Right lobe of liver (tissue), 4 donors: Measurements from ENCODE around the gene SAA1.

Experiments
- POLR2A ChIP-seq: fragments of 450-650 bp; IDR thresholded peaks from one replicate; pipeline ENCODE4 v1.6.1; 2017; ENCODE audit warnings: antibody characterized with exemption, mild to moderate bottlenecking
- TF ChIP-seq, protein P1 (sequence below), 4 donors: fragments of 200-600 bp in 3 of 4; fragments of 450-650 bp in 1 of 4; IDR thresholded peaks; one replicate each; pipeline versions ENCODE4 v1.5.1 to v1.8.0; 2016 to 2022; ENCODE audit warnings: antibody characterized with exemption in 4 of 4, mild to moderate bottlenecking in 2 of 4
- donor health status: DM: no; HTN: no; CAD: no.
- donor health status: DM: no; HTN: no; CAD: no.
- donor health status: DM: no; HTN: yes; CAD: no.

DNA sequence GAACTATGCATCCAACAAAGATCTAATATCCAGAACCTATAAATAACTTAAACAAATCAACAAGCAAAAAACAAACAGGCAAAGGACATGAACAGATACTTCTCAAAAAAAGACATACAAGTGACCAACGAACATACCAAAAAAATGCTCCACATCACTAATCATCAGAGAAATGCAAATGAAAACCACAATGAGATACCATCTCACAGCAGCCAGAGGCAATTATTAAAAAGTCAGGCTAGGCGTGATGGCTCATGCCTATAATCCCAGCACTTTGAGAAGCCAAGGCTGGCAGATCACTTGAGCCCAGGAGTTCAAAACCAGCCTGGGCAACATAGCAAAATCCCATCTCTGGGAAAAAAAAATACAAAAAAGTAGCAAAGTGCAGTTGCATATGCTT lies 40.2 kb upstream of the SAA1 start:
- TF ChIP-seq, protein P1, sequence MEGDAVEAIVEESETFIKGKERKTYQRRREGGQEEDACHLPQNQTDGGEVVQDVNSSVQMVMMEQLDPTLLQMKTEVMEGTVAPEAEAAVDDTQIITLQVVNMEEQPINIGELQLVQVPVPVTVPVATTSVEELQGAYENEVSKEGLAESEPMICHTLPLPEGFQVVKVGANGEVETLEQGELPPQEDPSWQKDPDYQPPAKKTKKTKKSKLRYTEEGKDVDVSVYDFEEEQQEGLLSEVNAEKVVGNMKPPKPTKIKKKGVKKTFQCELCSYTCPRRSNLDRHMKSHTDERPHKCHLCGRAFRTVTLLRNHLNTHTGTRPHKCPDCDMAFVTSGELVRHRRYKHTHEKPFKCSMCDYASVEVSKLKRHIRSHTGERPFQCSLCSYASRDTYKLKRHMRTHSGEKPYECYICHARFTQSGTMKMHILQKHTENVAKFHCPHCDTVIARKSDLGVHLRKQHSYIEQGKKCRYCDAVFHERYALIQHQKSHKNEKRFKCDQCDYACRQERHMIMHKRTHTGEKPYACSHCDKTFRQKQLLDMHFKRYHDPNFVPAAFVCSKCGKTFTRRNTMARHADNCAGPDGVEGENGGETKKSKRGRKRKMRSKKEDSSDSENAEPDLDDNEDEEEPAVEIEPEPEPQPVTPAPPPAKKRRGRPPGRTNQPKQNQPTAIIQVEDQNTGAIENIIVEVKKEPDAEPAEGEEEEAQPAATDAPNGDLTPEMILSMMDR (IDR thresholded peaks at IDR 0.05): no peak
- no peak for TF ChIP-seq POLR2A
